Airway epithelial cell (primary cell): ENCODE measurements around the gene AGAP1. TPM values are rescaled to one million over a fixed set of nuclear protein-coding genes. Genes with fewer than 3 reads are reported as not detected.

Experiments
- total RNA-seq: library from RNA; depleted of rRNA; stranded (reverse); fragments of >200 nt; gene quantifications from 2 replicates; pipeline ENCODE4 v1.2.3, GENCODE V29; 2015

The AGAP1 gene
- total RNA-seq = 6.1 and 10.6 TPM in 2 replicates

DNA sequence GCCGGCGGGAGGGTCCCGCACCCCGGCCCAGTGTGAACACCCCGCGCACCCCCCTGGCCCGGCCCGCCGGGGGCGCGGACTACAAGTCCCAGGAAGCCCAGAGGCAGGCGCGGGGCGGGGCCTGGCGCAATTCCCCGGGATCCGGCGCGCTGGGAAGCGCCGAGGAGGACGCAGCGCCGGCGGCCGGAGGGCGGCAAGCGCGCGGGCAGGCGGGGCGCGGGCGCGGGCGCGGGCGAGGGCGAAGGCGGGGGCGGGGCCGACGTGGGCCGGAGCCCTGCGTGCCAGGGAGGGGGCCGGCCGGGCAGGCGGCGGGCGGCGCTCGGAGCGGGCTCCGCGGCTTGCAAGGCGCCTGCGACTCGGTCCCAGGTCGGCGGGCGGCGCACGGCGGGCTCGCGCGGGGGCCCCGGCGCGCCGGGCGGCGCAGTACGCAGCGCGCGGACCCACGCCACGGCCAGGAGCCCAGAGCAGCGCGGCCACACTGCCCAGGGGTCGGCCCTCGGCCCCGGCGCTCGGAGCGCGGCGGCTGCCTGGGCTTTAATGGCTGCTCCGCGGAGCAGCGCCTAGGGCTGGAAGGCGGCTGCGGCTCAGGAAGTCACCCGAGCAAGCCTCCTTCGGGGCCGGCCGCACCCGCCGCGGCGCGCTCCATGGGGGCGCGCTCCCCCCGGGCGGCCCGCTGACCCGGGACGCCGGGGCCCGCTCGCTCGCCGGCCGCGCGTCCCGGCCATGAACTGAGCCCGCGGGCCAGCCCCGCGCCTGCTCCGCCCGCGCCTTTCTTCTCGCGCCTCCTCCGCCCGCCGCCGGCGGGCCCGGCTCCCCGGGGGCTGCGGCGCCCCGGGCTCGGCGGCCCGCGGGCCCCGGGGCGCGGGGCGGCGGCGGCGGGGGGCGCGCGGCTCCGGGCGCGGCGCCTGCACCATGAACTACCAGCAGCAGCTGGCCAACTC lies at the start of gene AGAP1:
Gene AGAP1, plus strand, starts transcription at position 269 of the 941 bp plus-strand sequence.

DNA sequence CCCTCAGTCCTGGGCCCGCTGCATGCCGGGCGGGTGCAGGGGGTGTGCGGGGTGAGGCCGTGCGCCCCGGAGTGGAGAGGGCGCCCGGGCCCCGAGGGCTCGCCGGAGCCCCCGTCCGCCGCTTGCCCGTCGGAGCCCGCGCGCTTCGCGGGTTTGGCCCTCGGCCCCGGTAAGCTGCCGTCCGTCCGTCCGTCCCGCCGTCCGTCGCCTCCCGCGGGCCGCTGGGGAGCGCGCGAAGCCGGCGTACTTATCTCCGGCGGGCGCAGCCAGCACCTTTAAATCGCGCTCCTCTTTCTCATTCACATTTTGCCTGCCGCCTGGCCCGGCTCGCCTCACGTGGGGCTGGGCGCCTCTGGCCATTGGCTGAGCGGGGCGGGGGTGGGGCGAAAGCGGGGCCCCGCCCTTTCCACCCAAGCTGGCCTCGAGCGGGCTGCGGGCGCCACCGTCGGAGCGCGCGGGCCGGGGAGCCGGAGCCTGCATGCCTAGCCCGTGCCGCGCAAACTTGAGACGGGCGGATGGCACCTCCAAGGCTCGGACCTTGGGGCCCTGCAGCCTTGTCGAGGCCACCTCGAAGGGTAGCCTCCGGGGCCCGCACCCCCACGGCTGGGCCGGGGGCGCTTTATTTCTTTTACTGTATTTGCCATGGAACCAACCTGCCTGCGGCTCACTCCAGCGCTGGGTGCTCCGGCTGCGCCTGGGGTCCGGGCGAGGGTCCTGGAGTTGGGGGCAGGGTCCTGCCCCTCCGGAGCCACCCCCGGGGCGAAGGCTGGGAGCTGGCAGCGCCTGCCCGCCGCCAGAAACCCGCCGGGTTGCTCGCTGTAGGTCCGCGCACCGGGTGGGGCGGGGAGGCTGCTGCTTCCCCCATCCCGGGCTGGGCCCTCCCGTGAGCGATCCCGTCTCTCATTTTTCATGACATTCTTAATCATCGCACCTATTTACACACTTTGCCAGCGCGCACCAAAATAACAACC lies 674.6 kb downstream of the AGAP1 start, which contains the start of gene GBX2:
Gene GBX2, minus strand, starts transcription at position 277 of the 971 bp plus-strand sequence. CDS start 415 bp downstream, outside the sequence.

